ENCODE measurements around the gene HCRT.
"Not testable (repeated sequence)": the region's sequence is repeated elsewhere in the genome, so short reads cannot be mapped to it uniquely, and the experiment has no call there.

HCRT gene

GRCh38 chr17:42197564-42198156 is 12.4 kb upstream of the HCRT start:
- DNase-seq, result no peak

GRCh38 chr17:42193969-42194899 is 9.0 kb upstream of the HCRT start, which contains the start of gene GHDC:
Gene GHDC, minus strand, starts transcription at chr17:42194494. Its CDS starts 913 bp downstream, at chr17:42193581.
- peak; percentile 65 for DNase-seq

DNA sequence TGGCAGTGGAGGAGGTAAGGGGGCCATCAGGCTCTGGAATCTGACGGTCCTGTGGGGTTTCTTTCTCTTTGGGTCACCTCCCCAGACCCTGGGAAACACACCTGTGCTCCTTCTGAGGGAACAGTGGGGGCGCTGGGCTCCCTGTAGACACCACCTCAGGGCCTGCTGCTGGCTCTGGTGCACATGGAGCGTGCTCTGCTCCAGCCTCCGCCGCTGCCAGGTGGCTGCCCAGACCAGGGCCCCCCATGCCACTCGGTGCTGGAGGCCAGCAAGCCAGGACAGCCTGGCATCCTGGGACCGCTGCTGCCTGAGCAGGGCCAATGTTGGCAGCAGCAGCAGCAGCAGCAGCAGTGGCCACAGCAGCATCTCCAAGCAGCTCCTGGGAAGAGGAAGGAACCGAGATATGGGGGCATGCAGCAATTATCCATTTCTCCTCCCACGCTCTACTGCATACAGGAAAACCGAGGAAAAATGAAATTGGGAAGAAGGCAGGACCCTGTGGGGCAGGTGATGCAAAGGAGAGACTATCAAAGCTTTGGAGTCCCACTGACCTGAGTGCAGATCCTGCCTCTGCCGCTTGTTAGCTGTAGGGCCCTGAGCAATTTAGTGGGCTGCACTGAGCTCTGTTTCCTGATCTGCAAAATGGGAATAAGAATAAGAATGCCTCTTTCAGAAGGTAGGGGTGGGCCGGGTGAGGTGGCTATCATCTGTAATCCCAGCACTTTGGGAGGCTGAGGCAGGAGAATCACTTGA is 8.1 kb upstream of the HCRT start:
- DNase-seq, result no peak

GRCh38 chr17:42192189-42193126 is 7.2 kb upstream of the HCRT start:
- no peak for DNase-seq

- DNase-seq, result no peak
These were observed 6.0 kb upstream of the HCRT start for GRCh38 chr17:42191275-42191608.

- DNase-seq, result no peak
These were observed 5.4 kb upstream of the HCRT start for GRCh38 chr17:42190491-42191274.

GRCh38 chr17:42189651-42189965 is 4.4 kb upstream of the HCRT start:
- DNase-seq, result no peak

DNA sequence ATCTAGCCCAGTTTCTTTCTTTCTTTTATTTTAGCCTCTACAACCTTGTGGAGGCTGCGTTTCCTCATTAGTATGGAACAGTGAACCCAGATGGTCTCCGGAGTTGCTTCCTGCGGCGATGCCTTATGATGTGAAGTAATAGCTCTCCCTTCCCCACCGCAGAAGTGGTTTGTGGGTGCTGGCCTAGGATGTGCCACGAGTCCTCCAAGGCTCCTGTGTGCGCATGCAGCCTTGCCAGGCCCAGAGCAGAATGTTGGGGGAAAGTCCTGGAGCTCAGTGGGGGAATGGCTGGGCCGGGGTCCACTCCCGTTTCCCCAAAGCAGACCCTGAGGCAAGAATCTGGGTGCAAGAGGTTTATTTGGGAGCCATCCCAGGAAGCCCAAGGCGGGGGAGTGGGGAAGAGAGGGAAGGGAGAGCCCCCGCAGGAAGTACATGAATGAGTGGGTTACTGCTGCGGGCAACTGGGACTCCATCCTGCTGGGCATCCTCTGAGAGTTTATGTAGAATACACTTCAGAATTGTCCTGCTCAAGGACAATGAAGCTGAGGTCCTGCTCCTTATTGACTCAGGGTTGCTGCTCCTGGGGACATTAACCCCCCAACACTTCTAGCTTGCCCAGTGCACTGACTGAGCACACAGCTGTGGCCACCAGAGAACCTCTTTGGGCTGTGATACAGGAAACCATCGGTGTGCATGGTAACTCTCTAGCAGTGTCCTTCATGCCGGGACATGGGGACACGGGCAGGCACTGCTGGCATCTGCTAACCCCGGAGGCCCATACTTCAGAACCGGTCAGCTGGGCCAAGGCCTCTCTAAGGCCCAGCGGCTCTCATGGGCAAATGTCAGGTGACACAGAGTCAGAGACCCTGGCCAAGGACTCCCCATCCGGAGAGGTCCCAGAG is 3.7 kb upstream of the HCRT start:
- no peak for DNase-seq

DNA sequence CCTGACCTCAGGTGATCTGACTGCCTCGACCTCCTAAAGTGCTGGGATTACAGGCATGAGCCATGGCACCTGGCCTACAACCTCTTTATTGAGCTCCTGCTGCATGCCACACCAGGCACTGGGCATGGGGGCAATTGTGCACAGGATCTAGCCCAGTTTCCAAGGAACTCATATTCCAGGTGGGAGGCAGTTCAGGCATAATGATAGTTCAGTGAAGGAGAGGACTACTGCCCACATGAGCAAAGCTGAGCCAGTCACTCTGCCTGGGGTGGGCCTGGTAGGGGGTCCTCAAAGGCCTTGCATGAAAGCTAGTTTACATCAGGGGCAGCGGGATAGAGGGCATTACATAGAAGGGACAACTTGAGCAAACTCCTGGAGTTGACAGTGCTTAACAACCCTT is 2.6 kb upstream of the HCRT start:
- no peak for DNase-seq

GRCh38 chr17:42186191-42186590 is 939 bp upstream of the HCRT start:
- DNase-seq, result not testable (repeated sequence)

GRCh38 chr17:42185621-42185930 is 324 bp upstream of the HCRT start:
- DNase-seq, result no peak

- peak; percentile 19 for DNase-seq
These were observed 1.2 kb downstream of the HCRT start for GRCh38 chr17:42183741-42184711.

- no peak for DNase-seq
These were observed 2.1 kb downstream of the HCRT start for GRCh38 chr17:42182927-42183734.

- no peak for DNase-seq
These were observed 3.4 kb downstream of the HCRT start for GRCh38 chr17:42181851-42182207.

- peak; percentile 19 for DNase-seq
These were observed 4.1 kb downstream of the HCRT start, which contains the start of gene KCNH4 for GRCh38 chr17:42180922-42181850. Gene KCNH4, minus strand, starts transcription at chr17:42181142. Its CDS starts 197 bp downstream, at chr17:42180945.

GRCh38 chr17:42180411-42180921 is 4.8 kb downstream of the HCRT start:
- DNase-seq, result no peak

DNA sequence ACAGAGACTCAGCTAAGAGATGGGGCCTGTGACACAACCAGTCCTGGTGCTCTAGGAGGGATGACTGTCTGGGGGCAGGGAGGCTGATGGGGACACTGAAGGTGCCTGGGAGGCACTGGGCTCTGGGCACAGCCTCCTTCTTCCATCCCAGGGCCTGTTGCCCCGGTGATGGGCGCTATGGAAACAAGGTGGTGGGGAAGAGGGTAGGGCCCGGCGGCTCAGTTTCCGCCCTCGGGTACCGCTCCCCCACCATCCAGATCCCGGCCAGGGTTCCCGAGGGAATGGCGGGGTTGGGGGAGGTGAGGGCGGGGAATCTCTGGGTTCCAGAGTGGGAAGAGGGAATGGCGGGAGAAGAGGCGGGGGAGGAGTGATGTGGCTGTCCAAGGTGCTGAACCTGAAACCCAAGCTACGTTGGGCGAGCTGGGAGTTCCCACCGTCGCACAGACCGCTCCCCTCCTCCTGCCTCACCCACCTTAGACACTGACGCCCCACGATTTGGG is 5.3 kb downstream of the HCRT start:
- peak; percentile 52 for DNase-seq

All from NCI-H1048 (cell line).